Neural crest cell (in vitro differentiated cells): ENCODE data around the gene RAB1A. TPM values are rescaled to one million over a fixed set of nuclear protein-coding genes. Genes with fewer than 3 reads are reported as not detected.

Source experiments
- DNase-seq: peaks from one replicate; pipeline ENCODE4 v3.0.0; 2021; ENCODE audit warnings: low read depth, mixed read lengths, low spot score
- H3K27ac Mint-ChIP-seq: one replicate; pipeline ENCODE4 v1.8.0; 2021; ENCODE audit warnings: mild to moderate bottlenecking, mixed read lengths; ENCODE audit not compliant: unreplicated experiment
- H3K27me3 Mint-ChIP-seq: 2 replicates; pipeline ENCODE4 v1.8.0; 2021; ENCODE audit warnings: low read depth, mild to moderate bottlenecking, mixed read lengths
- H3K36me3 Mint-ChIP-seq: 2 replicates; pipeline ENCODE4 v1.8.0; 2021; ENCODE audit warnings: low read depth, mild to moderate bottlenecking, mixed read lengths
- H3K4me1 Mint-ChIP-seq: 2 replicates; pipeline ENCODE4 v1.8.0; 2021; ENCODE audit warnings: mixed read lengths
- H3K4me3 Mint-ChIP-seq: one replicate; pipeline ENCODE4 v1.8.0; 2021; ENCODE audit warnings: mild to moderate bottlenecking, mixed read lengths
- H3K9me3 Mint-ChIP-seq: 2 replicates; pipeline ENCODE4 v1.8.0; 2021; ENCODE audit warnings: mixed read lengths
- total RNA-seq: library from RNA; stranded (reverse); gene quantifications from 2 replicates; pipeline ENCODE4 v1.2.1, GENCODE V29; 2021
- TF ChIP-seq, protein P1 (sequence below): fragments of 200-600 bp; sonication (generic); conservative IDR thresholded peaks from 2 replicates; pipeline ENCODE4 v1.5.0; 2021; ENCODE audit warnings: antibody characterized with exemption, mild to moderate bottlenecking

RAB1A gene
- total RNA-seq, 1 donor from 2014 or later, result 110 TPM

DNA sequence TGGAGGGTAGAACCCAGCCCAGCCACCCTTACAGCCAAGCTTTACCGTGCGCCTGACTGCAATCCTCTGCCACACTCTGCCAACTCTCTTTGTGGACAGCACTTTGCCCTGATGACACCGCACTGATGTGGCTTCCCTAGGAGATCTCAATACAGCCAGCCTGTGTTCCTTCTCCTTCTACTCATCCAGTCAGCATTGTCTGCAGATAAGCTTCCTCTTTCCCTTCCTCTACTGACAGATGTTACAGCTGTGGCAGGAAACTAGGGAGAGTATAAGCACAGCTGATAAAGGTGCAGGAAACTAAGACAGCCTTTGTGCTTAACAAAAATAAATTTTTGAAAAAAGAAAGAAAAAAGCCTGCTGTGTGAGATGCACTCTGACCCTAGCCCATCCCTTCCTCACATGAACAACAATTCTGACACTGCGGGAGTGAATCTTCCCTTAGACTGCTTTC, 48.6 kb downstream of the RAB1A start:
- Mint-ChIP-seq H3K27me3 (no peaks in the 10 kb centered on the region), H3K36me3 (peaks cover 21% of the 10 kb centered on the region), H3K4me1 (no peaks in the 10 kb centered on the region), H3K9me3 (no peaks in the 10 kb centered on the region), H3K27ac (peak overlapping the region; percentile 62), H3K4me3 (no peak overlapping the region)
- no peak for DNase-seq
- TF ChIP-seq, protein P1, sequence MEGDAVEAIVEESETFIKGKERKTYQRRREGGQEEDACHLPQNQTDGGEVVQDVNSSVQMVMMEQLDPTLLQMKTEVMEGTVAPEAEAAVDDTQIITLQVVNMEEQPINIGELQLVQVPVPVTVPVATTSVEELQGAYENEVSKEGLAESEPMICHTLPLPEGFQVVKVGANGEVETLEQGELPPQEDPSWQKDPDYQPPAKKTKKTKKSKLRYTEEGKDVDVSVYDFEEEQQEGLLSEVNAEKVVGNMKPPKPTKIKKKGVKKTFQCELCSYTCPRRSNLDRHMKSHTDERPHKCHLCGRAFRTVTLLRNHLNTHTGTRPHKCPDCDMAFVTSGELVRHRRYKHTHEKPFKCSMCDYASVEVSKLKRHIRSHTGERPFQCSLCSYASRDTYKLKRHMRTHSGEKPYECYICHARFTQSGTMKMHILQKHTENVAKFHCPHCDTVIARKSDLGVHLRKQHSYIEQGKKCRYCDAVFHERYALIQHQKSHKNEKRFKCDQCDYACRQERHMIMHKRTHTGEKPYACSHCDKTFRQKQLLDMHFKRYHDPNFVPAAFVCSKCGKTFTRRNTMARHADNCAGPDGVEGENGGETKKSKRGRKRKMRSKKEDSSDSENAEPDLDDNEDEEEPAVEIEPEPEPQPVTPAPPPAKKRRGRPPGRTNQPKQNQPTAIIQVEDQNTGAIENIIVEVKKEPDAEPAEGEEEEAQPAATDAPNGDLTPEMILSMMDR, result no peak

DNA sequence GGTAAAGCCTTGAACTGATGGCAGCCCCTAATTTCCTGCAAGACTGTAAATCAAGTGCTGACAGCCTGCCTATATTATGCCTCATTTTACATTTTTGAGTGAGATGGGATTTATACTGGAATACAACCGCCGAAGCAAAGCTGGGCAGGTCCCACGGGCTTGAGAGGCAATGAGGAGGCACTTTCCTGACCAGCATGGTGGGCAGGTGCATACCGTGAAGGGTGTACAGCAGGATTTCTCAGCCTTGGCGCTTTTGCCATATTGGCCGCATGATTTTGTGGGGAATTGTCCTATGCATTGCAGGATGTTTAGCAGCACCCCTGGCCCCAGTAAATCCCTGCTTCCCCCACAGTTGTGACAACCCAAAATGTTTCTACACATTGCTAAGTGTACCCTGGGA, 50.9 kb downstream of the RAB1A start:
- DNase-seq, result no peak
- Mint-ChIP-seq H3K4me3 (no peak overlapping the region), H3K27ac (no peak overlapping the region), H3K4me1 (no peaks in the 10 kb centered on the region), H3K9me3 (no peaks in the 10 kb centered on the region), H3K36me3 (peaks cover 15% of the 10 kb centered on the region), H3K27me3 (no peaks in the 10 kb centered on the region)
- TF ChIP-seq, protein P1, result no peak

DNA sequence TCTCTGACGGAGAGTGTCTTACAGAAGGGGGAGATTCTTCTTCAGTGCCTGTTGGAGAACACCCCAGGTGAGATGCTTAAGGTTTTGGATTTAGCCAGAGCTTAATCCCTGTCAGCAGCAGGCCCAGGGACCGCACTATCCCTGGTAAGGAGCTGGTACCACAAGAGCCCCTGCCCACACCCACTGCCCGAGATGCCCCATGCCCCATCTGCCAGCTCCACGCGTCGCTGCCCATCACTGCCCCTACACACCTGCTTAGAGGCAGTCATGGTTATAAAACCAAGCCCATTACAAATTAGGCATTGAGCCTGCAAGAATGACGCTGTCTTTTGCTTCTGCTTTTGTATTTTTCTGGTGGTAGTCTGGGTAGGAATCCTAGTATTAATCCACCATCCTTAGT, 52.0 kb downstream of the RAB1A start:
- Mint-ChIP-seq H3K4me1 (no peaks in the 10 kb centered on the region), H3K4me3 (no peak overlapping the region), H3K27ac (no peak overlapping the region), H3K36me3 (peaks cover 14% of the 10 kb centered on the region), H3K9me3 (no peaks in the 10 kb centered on the region), H3K27me3 (no peaks in the 10 kb centered on the region)
- TF ChIP-seq, protein P1, result no peak
- DNase-seq, result no peak

DNA sequence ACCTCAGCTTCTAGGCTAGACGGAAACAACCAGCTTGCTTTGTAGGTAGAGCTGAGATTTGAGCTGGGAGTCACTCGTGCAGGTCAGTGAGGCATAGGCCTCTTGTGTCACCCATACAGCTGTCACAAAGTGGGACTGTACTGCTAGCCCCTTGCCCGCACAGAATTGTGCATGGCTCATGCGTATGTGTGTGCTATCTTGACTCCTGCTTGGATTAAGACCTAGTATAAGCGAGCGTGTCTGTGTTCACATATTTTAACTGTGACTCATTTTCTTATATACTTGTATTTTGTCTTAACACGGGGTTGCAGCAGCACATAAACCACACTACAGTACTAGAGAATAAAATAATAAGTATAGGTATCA, 53.6 kb downstream of the RAB1A start:
- TF ChIP-seq, protein P1, result no peak
- Mint-ChIP-seq H3K36me3 (peaks cover 9% of the 10 kb centered on the region), H3K27me3 (no peaks in the 10 kb centered on the region), H3K4me1 (no peaks in the 10 kb centered on the region), H3K4me3 (no peak overlapping the region), H3K9me3 (no peaks in the 10 kb centered on the region), H3K27ac (no peak overlapping the region)
- DNase-seq, result no peak

DNA sequence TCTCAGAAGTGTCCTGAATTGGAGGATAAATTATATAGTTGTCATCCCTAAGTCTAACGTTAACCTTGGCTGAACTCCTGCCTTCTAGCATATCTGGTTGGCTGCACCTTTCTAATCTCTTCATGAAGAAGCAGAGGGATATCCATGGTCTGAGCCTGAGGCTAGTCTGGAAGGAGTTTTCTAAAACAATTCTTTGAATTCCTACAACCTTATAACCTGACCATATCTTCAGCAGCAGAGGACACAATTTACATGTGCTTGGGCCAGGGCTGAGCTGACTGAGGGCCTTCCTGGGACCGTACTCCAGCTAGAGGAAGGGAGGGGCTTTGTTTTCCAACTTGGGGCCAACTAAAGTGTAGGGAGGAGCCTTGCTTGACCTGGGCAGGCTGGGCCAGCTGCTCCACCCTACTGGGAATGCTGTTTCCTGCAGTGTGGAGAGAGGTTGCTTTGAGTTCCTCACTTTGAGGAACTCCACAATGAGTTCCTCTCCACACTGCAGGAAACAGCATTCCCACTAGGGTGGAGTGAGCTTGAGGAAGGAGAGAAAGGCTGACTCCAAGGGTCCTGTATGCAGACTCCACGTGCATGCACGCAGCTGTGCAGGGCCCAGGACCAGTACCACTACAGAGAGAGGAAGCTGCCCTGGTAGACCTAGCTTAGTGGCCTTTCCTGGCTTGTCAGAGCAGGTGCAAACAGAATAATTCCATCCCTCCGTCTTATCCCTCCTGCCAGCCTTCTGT, 54.1 kb downstream of the RAB1A start:
- no peaks in the 10 kb centered on the region for H3K9me3 Mint-ChIP-seq
- no peaks in the 10 kb centered on the region for H3K4me1 Mint-ChIP-seq
- DNase-seq, result no peak
- no peaks in the 10 kb centered on the region for H3K27me3 Mint-ChIP-seq
- TF ChIP-seq, protein P1, result no peak
- no peak overlapping the region for H3K27ac Mint-ChIP-seq
- H3K36me3 Mint-ChIP-seq, result peaks cover 9% of the 10 kb centered on the region
- H3K4me3 Mint-ChIP-seq, result no peak overlapping the region
